ENCODE data around the gene DAB1.

Gene DAB1

GRCh38 chr1:57012315-57012714, 411.5 kb downstream of the DAB1 start:
- no peak for DNase-seq

GRCh38 chr1:57010511-57010910, 413.3 kb downstream of the DAB1 start:
- no peak for DNase-seq

- DNase-seq = no peak
These were observed 415.9 kb downstream of the DAB1 start for GRCh38 chr1:57007948-57008347.

- DNase-seq = no peak
These were observed 416.4 kb downstream of the DAB1 start for GRCh38 chr1:57007472-57007871.

- no peak for DNase-seq
These were observed 420.3 kb downstream of the DAB1 start for GRCh38 chr1:57003398-57004139.

GRCh38 chr1:56995414-56996100, 428.3 kb downstream of the DAB1 start:
- no peak for DNase-seq

GRCh38 chr1:56993475-56993874, 430.4 kb downstream of the DAB1 start:
- DNase-seq = no peak

- DNase-seq = no peak
These were observed 431.3 kb downstream of the DAB1 start for GRCh38 chr1:56992318-56993125.

GRCh38 chr1:56991576-56991975, 432.3 kb downstream of the DAB1 start:
- DNase-seq = no peak

GRCh38 chr1:56986397-56986796, 437.5 kb downstream of the DAB1 start:
- DNase-seq = no peak

GRCh38 chr1:56985857-56986256, 438.0 kb downstream of the DAB1 start:
- DNase-seq = no peak

- no peak for DNase-seq
These were observed 440.4 kb downstream of the DAB1 start for GRCh38 chr1:56983484-56983883.

- no peak for DNase-seq
These were observed 443.7 kb downstream of the DAB1 start for GRCh38 chr1:56979986-56980755.

GRCh38 chr1:56978819-56979218, 445.0 kb downstream of the DAB1 start:
- no peak for DNase-seq

GRCh38 chr1:56977910-56978309, 445.9 kb downstream of the DAB1 start:
- no peak for DNase-seq

- no peak for DNase-seq
These were observed 448.4 kb downstream of the DAB1 start for GRCh38 chr1:56975446-56975845.

GRCh38 chr1:56973923-56974742, 449.7 kb downstream of the DAB1 start:
- DNase-seq = no peak

- no peak for DNase-seq
These were observed 450.9 kb downstream of the DAB1 start for GRCh38 chr1:56972976-56973375.

GRCh38 chr1:56970280-56970679, 453.6 kb downstream of the DAB1 start:
- no peak for DNase-seq

- DNase-seq = no peak
These were observed 454.9 kb downstream of the DAB1 start for GRCh38 chr1:56968878-56969495.

Data from activated CD4-positive, alpha-beta T cell treated with anti-CD3 and anti-CD28 coated beads, Interleukin-2, Interleukin-6, amounts not matched to agents 100 ng/mL and 50 ng/mL, durations not matched to agents 16 hours and 8 hours (primary cell).